K562 (cell line): Measurements from ENCODE around the gene PRCC. TPM values are rescaled to one million over a fixed set of nuclear protein-coding genes. Genes with fewer than 3 reads are reported as not detected.

Experiments
- ATAC-seq: fragments of 200-7000 bp; cut with Tn5 transposase; 3 replicates; pipeline ENCODE4 v1.9.1; 2020; ENCODE audit warnings: moderate library complexity
- BruUV-seq: library from RNA; stranded (reverse); fragments of 400-500 nt; replicated peaks from 2 replicates; lab custom pipeline; 2021; lab: Mats Ljungman, UMichigan
- CTCF ChIA-PET: fragments of 300-600 bp; formaldehyde crosslinking; extraction: SDS; loops from one replicate; lab custom pipeline; 2021; ENCODE audit warnings: low intra/inter-chr PET ratio; lab: Yijun Ruan, JAX
- POLR2A ChIA-PET: fragments of 300-600, 350-650 bp; sonication (Branson Sonifier 250); formaldehyde crosslinking; extraction: SDS; loops from one replicate; lab custom pipeline; 2021; ENCODE audit warnings: antibody characterized with exemption, inconsistent platforms; lab: Yijun Ruan, JAX
- DNase-seq, 4 experiments: peaks; one replicate each; pipeline versions ENCODE4 v3.0.0 to v3.0.0-alpha.2; 2011 to 2018; ENCODE audit warnings: low spot score in 3 of 4, mixed read lengths in 3 of 4; ENCODE audit errors: extremely low read depth in 1 of 4
- FAIRE-seq: peaks from 2 replicates; lab custom pipeline; 2011; peaks lifted over from hg19 to GRCh38; lab: Jason Lieb, UNC
- H2AFZ ChIP-seq: 2 replicates; pipeline ENCODE4 v1.6.0; 2011; ENCODE audit warnings: low read depth, low read length, control low read depth, inconsistent platforms
- H3K27ac ChIP-seq: fragments of 200-600 bp; 3 replicates; pipeline ENCODE4 v1.8.0; 2011; ENCODE audit warnings: low read depth, mild to moderate bottlenecking, control low read depth, inconsistent platforms, low read length, moderate library complexity, mixed read lengths; ENCODE audit errors: extremely low read depth
- H3K27me3 ChIP-seq, 2 experiments: fragments of 300-600 bp in 1 of 2; 2 replicates in 1 of 2; 3 replicates in 1 of 2; pipeline versions ENCODE4 v1.6.0 to v1.8.0; 2011; ENCODE audit warnings: inconsistent platforms in 2 of 2, low read length in 2 of 2, mild to moderate bottlenecking in 1 of 2, mixed read lengths in 1 of 2, moderate library complexity in 1 of 2; ENCODE audit not compliant: control insufficient read depth in 2 of 2, insufficient read depth in 2 of 2
- H3K36me3 ChIP-seq: fragments of 300-600 bp; 3 replicates; pipeline ENCODE4 v1.8.0; 2011; ENCODE audit warnings: mild to moderate bottlenecking, low read length, inconsistent platforms; ENCODE audit not compliant: control insufficient read depth, insufficient read depth
- H3K4me1 ChIP-seq, 2 experiments: fragments of 200-600 bp in 1 of 2; replicated peaks in 1 of 2; 2 replicates in 1 of 2; 3 replicates in 1 of 2; pipeline versions ENCODE4 v1.5.1 to v1.8.0; 2011; ENCODE audit warnings: inconsistent platforms in 2 of 2, low read length in 2 of 2, mild to moderate bottlenecking in 1 of 2, mixed read lengths in 1 of 2, moderate library complexity in 1 of 2; ENCODE audit not compliant: control insufficient read depth in 2 of 2, insufficient read depth in 2 of 2
- H3K4me2 ChIP-seq: 2 replicates; pipeline ENCODE4 v1.6.1; 2011; ENCODE audit warnings: low read length, control low read depth, inconsistent platforms, mixed read lengths; ENCODE audit not compliant: insufficient read depth
- H3K4me3 ChIP-seq: fragments of 200-600 bp; sonication (generic), shearing (Covaris generic); 2 replicates; pipeline ENCODE4 v1.5.1; 2016; ENCODE audit warnings: control low read depth, inconsistent platforms
- H3K79me2 ChIP-seq: fragments of 200-600 bp; 3 replicates; pipeline ENCODE4 v1.8.0; 2011; ENCODE audit warnings: low read length, inconsistent platforms; ENCODE audit not compliant: control insufficient read depth, insufficient read depth
- H3K9ac ChIP-seq, 2 experiments: 2 replicates each; pipeline versions ENCODE4 v1.6.0 to v1.6.1; 2011; ENCODE audit warnings: low read depth in 2 of 2, low read length in 2 of 2, control low read depth in 1 of 2, inconsistent platforms in 1 of 2, mild to moderate bottlenecking in 1 of 2, mixed read lengths in 1 of 2; ENCODE audit not compliant: insufficient read depth in 1 of 2
- H3K9me1 ChIP-seq: one replicate; pipeline ENCODE4 v1.6.0; 2011; ENCODE audit warnings: inconsistent platforms, mild to moderate bottlenecking, low read length, moderate library complexity; ENCODE audit not compliant: control insufficient read depth, insufficient read depth
- H3K9me3 ChIP-seq: replicated peaks from 2 replicates; pipeline ENCODE4 v1.5.1; 2011; ENCODE audit warnings: low read depth, low read length, inconsistent platforms; ENCODE audit not compliant: control insufficient read depth, insufficient read depth
- H4K20me1 ChIP-seq: replicated peaks from 2 replicates; pipeline ENCODE4 v1.6.1; 2011; ENCODE audit warnings: low read length, inconsistent platforms, mixed read lengths; ENCODE audit not compliant: control insufficient read depth, insufficient read depth
- E2F5 ChIP-seq: sonication (generic); formaldehyde crosslinking; IDR thresholded peaks from 2 replicates; pipeline ENCODE4 v1.8.0; 2022; ENCODE audit warnings: mild to moderate bottlenecking, missing genetic modification reagents
- HMGN3 ChIP-seq: IDR thresholded peaks from 2 replicates; pipeline ENCODE4 v1.6.1; 2011; ENCODE audit warnings: borderline replicate concordance, low read depth, mild to moderate bottlenecking, mixed read lengths, low read length; ENCODE audit not compliant: insufficient read length; ENCODE audit errors: extremely low read depth
- POLR2G ChIP-seq: fragments of 200-400 bp; formaldehyde crosslinking; IDR thresholded peaks from 2 replicates; pipeline ENCODE4 v1.6.1; 2017; ENCODE audit warnings: low read depth, mild to moderate bottlenecking, antibody characterized with exemption, low read length, moderate library complexity
- POLR3G ChIP-seq: IDR thresholded peaks from 2 replicates; pipeline ENCODE4 v1.6.1; 2011; ENCODE audit not compliant: insufficient read length, insufficient replicate concordance; ENCODE audit errors: extremely low read depth
- RBFOX2 ChIP-seq: fragments of 200-400 bp; formaldehyde crosslinking; IDR thresholded peaks from 2 replicates; pipeline ENCODE4 v1.6.1; 2017; ENCODE audit warnings: low read depth, mild to moderate bottlenecking, low read length, moderate library complexity
- TARDBP ChIP-seq: fragments of 450-650 bp; IDR thresholded peaks from 2 replicates; pipeline ENCODE4 v1.6.1; 2016
- WGBS: fragments of 100-300 bp; shearing (Covaris generic); methylation state at CpG from one replicate; pipeline ENCODE4 v1.1.6; 2016; ENCODE audit warnings: low coverage, mixed read lengths; ENCODE audit not compliant: insufficient coverage; ENCODE audit errors: missing lambda C conversion rate; 5-methylcytosine and 5-hydroxymethylcytosine counted together
- in situ Hi-C: fragments of 300-500 bp; cut with MboI; formaldehyde crosslinking; loops from 4 replicates; pipeline ENCODE4 v1.15.0; 2018; ENCODE audit warnings: inconsistent platforms, mixed read lengths
- intact Hi-C: fragments of 100-400 bp; cut with micrococcal nuclease; formaldehyde crosslinking; loops from 2 replicates; pipeline ENCODE4 v1.14.2; 2022
- polyA plus RNA-seq, 8 experiments: library from polyadenylated mRNA; depleted of rRNA in 4 of 8; stranded (reverse) in 5 of 8; unstranded in 3 of 8; fragments of >200 nt; fragmentation: Nextera tagmentation in 2 of 8; fragmentation: Illumina TruSeq in 1 of 8; extraction: Ambion mirVana in 2 of 8; extraction: Trizol in 1 of 8; gene quantifications; 2 replicates each; pipeline versions ENCODE4 v1.2.1 to v1.2.3, GENCODE V29; 2011 to 2014; ENCODE audit warnings: inconsistent platforms in 1 of 8, missing spikeins in 1 of 8
- total RNA-seq, 7 experiments: library from RNA; depleted of rRNA in 6 of 7; stranded (reverse); fragments of >200 nt in 6 of 7; fragmentation: Illumina TruSeq in 2 of 7; extraction: Trizol in 2 of 7; gene quantifications; 2 replicates each; pipeline versions ENCODE4 v1.2.1 to v1.2.3, GENCODE V29; 2011 to 2021; ENCODE audit warnings: low replicate concordance in 1 of 7
- TF ChIP-seq, protein P1 (sequence below): sonication (generic); formaldehyde crosslinking; IDR thresholded peaks from 2 replicates; pipeline ENCODE4 v1.4.0; 2020; ENCODE audit warnings: mild to moderate bottlenecking, missing genetic modification reagents
- TF ChIP-seq, protein P2 (sequence below): sonication (generic); formaldehyde crosslinking; IDR thresholded peaks from 2 replicates; pipeline ENCODE4 v1.8.0; 2022; ENCODE audit warnings: missing genetic modification reagents, mild to moderate bottlenecking, moderate library complexity, borderline replicate concordance

The PRCC gene
- total and polyA plus RNA-seq, 9 of the 15 experiments (the other 6 are each of a cell fraction or from before 2014, with no cell fraction given) = 23.9 to 201 (median 41.1) TPM

- ATAC-seq = no peak
- FAIRE-seq = no peak
- no peak for TF ChIP-seq POLR3G
- peak; percentile 44; the same call in 1 of the 2 replicates for TF ChIP-seq RBFOX2
- peak; percentile 60; the same call in 1 of the 2 replicates for TF ChIP-seq POLR2G
- peak; percentile 23 for TF ChIP-seq HMGN3
- DNase-seq = no peak
- peaks cover 76% of the 10 kb centered on the region for H3K36me3 ChIP-seq
- in situ Hi-C loops = loop anchor here (25.0 kb wide), 1 partner anchor 1422 kb away; the partner anchor contains the start of genes FDPS, PKLR and RUSC1
- H2AFZ ChIP-seq = no peak overlapping the region
- no peak overlapping the region for H3K4me3 ChIP-seq
- ChIA-PET CTCF (no interaction called here), POLR2A (no interaction called here)
- no peaks in the 10 kb centered on the region for H3K27me3 ChIP-seq
- intact Hi-C loops = no loop called here
- no peak overlapping the region for H3K27ac ChIP-seq
- H3K9me3 ChIP-seq = no peaks in the 10 kb centered on the region
- H3K9me1 ChIP-seq = no peaks in the 10 kb centered on the region
- BruUV-seq = no TSS peak
- H3K4me1 ChIP-seq = peaks cover under 1 to 8% of the 10 kb centered on the region in 2 experiments; a peak in 3 of 5 replicates
- WGBS = 93% methylated on average over 20 of the region's 20 CpGs
- H3K79me2 ChIP-seq = peaks cover 24% of the 10 kb centered on the region
- H4K20me1 ChIP-seq = 0 out of 2 replicates have a peak, but pooled peaks cover under 1% of the 10 kb centered on the region
- H3K4me2 ChIP-seq = no peak overlapping the region
- peak overlapping the region in 1 of 2 experiments; percentile 3; a peak in 1 of 4 replicates for H3K9ac ChIP-seq
Measured at GRCh38 chr1:156733989-156734584, 33.2 kb upstream of the PRCC start.

DNA sequence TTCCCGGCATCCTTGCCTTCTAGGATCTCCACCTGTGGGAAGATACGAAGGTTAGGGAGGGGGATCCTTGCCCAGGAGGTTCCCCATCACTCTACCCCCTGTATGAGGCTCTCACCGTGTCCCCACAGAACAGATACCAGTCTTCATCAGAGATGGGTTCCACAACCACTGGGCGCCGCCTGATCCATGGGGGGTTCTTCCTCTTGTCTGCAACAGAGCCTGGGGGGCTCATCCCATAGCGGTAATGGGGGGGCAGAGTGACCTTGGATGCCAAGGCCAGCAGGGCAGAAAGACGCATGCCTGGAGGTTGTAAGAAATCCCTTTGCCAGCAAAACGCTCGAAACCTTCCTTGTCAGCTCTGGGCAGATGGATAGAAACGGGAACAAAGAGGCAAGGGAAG, 28.9 kb upstream of the PRCC start:
- no TSS peak for BruUV-seq
- no peak overlapping the region for H3K4me3 ChIP-seq
- H2AFZ ChIP-seq = no peak overlapping the region
- no peak for ATAC-seq
- no peaks in the 10 kb centered on the region for H3K9me3 ChIP-seq
- peaks cover 23% of the 10 kb centered on the region for H3K79me2 ChIP-seq
- POLR2A ChIA-PET = interaction anchor here (1.1 to 1.6 kb wide), 2 partner anchors 10 to 29 kb away, joined by 5 to 8 read pairs; partner anchors contain the start of genes ISG20L2, METTL25B and PRCC
- H3K9ac ChIP-seq = no peak overlapping the region
- H3K4me1 ChIP-seq = peaks cover 10 to 18% of the 10 kb centered on the region in 2 experiments
- CTCF ChIA-PET = interaction anchor here (0.6 kb wide), 1 partner anchor 190 kb away, joined by 3 read pairs; no protein-coding TSS in a partner anchor
- no peaks in the 10 kb centered on the region for H3K9me1 ChIP-seq
- H3K4me2 ChIP-seq = no peak overlapping the region
- FAIRE-seq = no peak
- H3K27ac ChIP-seq = no peak overlapping the region
- DNase-seq = no peak
- no peaks in the 10 kb centered on the region for H3K27me3 ChIP-seq
- WGBS = 91% methylated on average over 10 of the region's 10 CpGs
- intact Hi-C loops = no loop called here
- no peaks in the 10 kb centered on the region for H4K20me1 ChIP-seq
- peaks cover 70% of the 10 kb centered on the region; the same call in 2 of the 3 replicates for H3K36me3 ChIP-seq
- in situ Hi-C loops = loop anchor here (25.0 kb wide), 1 partner anchor 1426 kb away; the partner anchor contains the start of genes FDPS, PKLR and RUSC1
- TF ChIP-seq, protein P1, sequence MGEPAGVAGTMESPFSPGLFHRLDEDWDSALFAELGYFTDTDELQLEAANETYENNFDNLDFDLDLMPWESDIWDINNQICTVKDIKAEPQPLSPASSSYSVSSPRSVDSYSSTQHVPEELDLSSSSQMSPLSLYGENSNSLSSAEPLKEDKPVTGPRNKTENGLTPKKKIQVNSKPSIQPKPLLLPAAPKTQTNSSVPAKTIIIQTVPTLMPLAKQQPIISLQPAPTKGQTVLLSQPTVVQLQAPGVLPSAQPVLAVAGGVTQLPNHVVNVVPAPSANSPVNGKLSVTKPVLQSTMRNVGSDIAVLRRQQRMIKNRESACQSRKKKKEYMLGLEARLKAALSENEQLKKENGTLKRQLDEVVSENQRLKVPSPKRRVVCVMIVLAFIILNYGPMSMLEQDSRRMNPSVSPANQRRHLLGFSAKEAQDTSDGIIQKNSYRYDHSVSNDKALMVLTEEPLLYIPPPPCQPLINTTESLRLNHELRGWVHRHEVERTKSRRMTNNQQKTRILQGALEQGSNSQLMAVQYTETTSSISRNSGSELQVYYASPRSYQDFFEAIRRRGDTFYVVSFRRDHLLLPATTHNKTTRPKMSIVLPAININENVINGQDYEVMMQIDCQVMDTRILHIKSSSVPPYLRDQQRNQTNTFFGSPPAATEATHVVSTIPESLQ (CRISPR knock-in tag) = no peak
- TF ChIP-seq E2F5 (CRISPR knock-in tag) (no peak), TARDBP (no peak)
- TF ChIP-seq, protein P2, sequence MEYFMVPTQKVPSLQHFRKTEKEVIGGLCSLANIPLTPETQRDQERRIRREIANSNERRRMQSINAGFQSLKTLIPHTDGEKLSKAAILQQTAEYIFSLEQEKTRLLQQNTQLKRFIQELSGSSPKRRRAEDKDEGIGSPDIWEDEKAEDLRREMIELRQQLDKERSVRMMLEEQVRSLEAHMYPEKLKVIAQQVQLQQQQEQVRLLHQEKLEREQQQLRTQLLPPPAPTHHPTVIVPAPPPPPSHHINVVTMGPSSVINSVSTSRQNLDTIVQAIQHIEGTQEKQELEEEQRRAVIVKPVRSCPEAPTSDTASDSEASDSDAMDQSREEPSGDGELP (CRISPR knock-in tag) = no peak
